DOHH2 (cell line): Measurements from ENCODE around the gene FGG.

ENCODE experiments used
- H3F3A ChIP-seq: fragments of 200-600 bp; sonication (generic), shearing (Covaris generic); 2 replicates; pipeline ENCODE4 v1.6.0; 2016; ENCODE audit warnings: antibody characterized with exemption, mild to moderate bottlenecking; ENCODE audit not compliant: control insufficient read depth, insufficient read depth
- H3K27ac ChIP-seq: fragments of 200-600 bp; sonication (generic); 2 replicates; pipeline ENCODE4 v1.5.1; 2014; ENCODE audit warnings: low read depth, mild to moderate bottlenecking, low read length, moderate library complexity
- H3K27me3 ChIP-seq: fragments of 200-600 bp; sonication (generic); 2 replicates; pipeline ENCODE4 v1.6.1; 2014; ENCODE audit warnings: mild to moderate bottlenecking, low read length, mixed read lengths; ENCODE audit not compliant: control insufficient read depth
- H3K36me3 ChIP-seq: fragments of 200-600 bp; sonication (generic); 2 replicates; pipeline ENCODE4 v1.6.1; 2014; ENCODE audit warnings: mild to moderate bottlenecking, low read length, moderate library complexity, mixed read lengths; ENCODE audit not compliant: control insufficient read depth
- H3K4me1 ChIP-seq: fragments of 200-600 bp; sonication (generic); 2 replicates; pipeline ENCODE4 v1.6.1; 2014; ENCODE audit warnings: mild to moderate bottlenecking, low read length, mixed read lengths; ENCODE audit not compliant: control insufficient read depth
- H3K4me2 ChIP-seq: fragments of 200-600 bp; sonication (generic); 2 replicates; pipeline ENCODE4 v1.6.0; 2014; ENCODE audit warnings: mild to moderate bottlenecking, low read length, moderate library complexity
- H3K4me3 ChIP-seq: fragments of 200-600 bp; sonication (generic); 2 replicates; pipeline ENCODE4 v1.5.1; 2014; ENCODE audit warnings: mild to moderate bottlenecking, low read length, mixed read lengths
- H3K79me2 ChIP-seq: fragments of 200-600 bp; sonication (generic); 2 replicates; pipeline ENCODE4 v1.6.1; 2014; ENCODE audit warnings: mild to moderate bottlenecking, low read length, mixed read lengths; ENCODE audit not compliant: control insufficient read depth
- H3K9me2 ChIP-seq: fragments of 200-600 bp; sonication (generic); replicated peaks from 2 replicates; pipeline ENCODE4 v1.6.1; 2014; ENCODE audit warnings: mild to moderate bottlenecking, low read length, mixed read lengths; ENCODE audit not compliant: control insufficient read depth
- H3K9me3 ChIP-seq: fragments of 200-600 bp; sonication (generic); 2 replicates; pipeline ENCODE4 v1.6.1; 2014; ENCODE audit warnings: antibody characterized with exemption, low read length, mixed read lengths; ENCODE audit not compliant: control insufficient read depth, insufficient read depth
- H4K20me1 ChIP-seq: fragments of 200-600 bp; sonication (generic); 2 replicates; pipeline ENCODE4 v1.6.0; 2014; ENCODE audit warnings: low read depth, mild to moderate bottlenecking, antibody characterized with exemption, low read length, moderate library complexity; ENCODE audit not compliant: control insufficient read depth, insufficient read depth
- CTCF ChIP-seq: fragments of 200-600 bp; sonication (generic); IDR thresholded peaks from one replicate; pipeline ENCODE4 v1.5.1; 2014; ENCODE audit warnings: antibody characterized with exemption, mild to moderate bottlenecking, low read depth, low read length; ENCODE audit not compliant: poor library complexity, severe bottlenecking
- EZH2phosphoT487 ChIP-seq: fragments of 200-600 bp; sonication (generic); IDR thresholded peaks from 2 replicates; pipeline ENCODE4 v1.6.1; 2017; ENCODE audit warnings: borderline replicate concordance, mild to moderate bottlenecking, antibody characterized with exemption, low read length, moderate library complexity, mixed read lengths

Gene FGG

GRCh38 chr4:154578919-154579318 lies 33.5 kb downstream of the FGG start:
- H3K36me3 ChIP-seq: no peaks in the 10 kb centered on the region
- no peaks in the 10 kb centered on the region for H3K9me2 ChIP-seq
- H3K4me2 ChIP-seq: no peak overlapping the region
- no peak overlapping the region for H3K27ac ChIP-seq
- no peaks in the 10 kb centered on the region for H3K27me3 ChIP-seq
- no peaks in the 10 kb centered on the region for H3K4me1 ChIP-seq
- no peak for TF ChIP-seq EZH2phosphoT487
- TF ChIP-seq CTCF: no peak
- no peaks in the 10 kb centered on the region for H4K20me1 ChIP-seq
- no peak overlapping the region for H3K4me3 ChIP-seq
- no peaks in the 10 kb centered on the region for H3K79me2 ChIP-seq
- H3F3A ChIP-seq: no peaks in the 10 kb centered on the region
- H3K9me3 ChIP-seq: no peaks in the 10 kb centered on the region

GRCh38 chr4:154577324-154577723 lies 35.1 kb downstream of the FGG start:
- Histone ChIP-seq H3K27ac (no peak overlapping the region), H3K4me2 (no peak overlapping the region)
- TF ChIP-seq EZH2phosphoT487 (no peak), CTCF (no peak)

GRCh38 chr4:154574311-154574710 lies 38.1 kb downstream of the FGG start:
- Histone ChIP-seq H3K36me3 (no peaks in the 10 kb centered on the region), H3K4me3 (no peak overlapping the region), H3F3A (no peaks in the 10 kb centered on the region), H3K9me2 (no peaks in the 10 kb centered on the region), H3K9me3 (no peaks in the 10 kb centered on the region), H4K20me1 (no peaks in the 10 kb centered on the region), H3K27ac (no peak overlapping the region), H3K79me2 (no peaks in the 10 kb centered on the region), H3K27me3 (no peaks in the 10 kb centered on the region), H3K4me2 (no peak overlapping the region), H3K4me1 (no peaks in the 10 kb centered on the region)
- no peak for TF ChIP-seq CTCF
- TF ChIP-seq EZH2phosphoT487: no peak

More at GRCh38 chr4:154577324-154577723, 35.1 kb downstream of the FGG start:
- H3K36me3 ChIP-seq: no peaks in the 10 kb centered on the region
- H3K79me2 ChIP-seq: no peaks in the 10 kb centered on the region
- no peaks in the 10 kb centered on the region for H3K9me2 ChIP-seq
- H3F3A ChIP-seq: no peaks in the 10 kb centered on the region
- no peaks in the 10 kb centered on the region for H3K4me1 ChIP-seq
- H3K27me3 ChIP-seq: no peaks in the 10 kb centered on the region
- no peak overlapping the region for H3K4me3 ChIP-seq
- no peaks in the 10 kb centered on the region for H4K20me1 ChIP-seq
- no peaks in the 10 kb centered on the region for H3K9me3 ChIP-seq
